OCI-LY3 (cell line): ENCODE data around the gene FRMPD2.

Experiments used
- CTCF ChIP-seq: fragments of 200-600, 300-600 bp; sonication (generic); IDR thresholded peaks from 2 replicates; pipeline ENCODE4 v1.5.1; 2014; ENCODE audit warnings: antibody characterized with exemption, low read length, low read depth
- EZH2phosphoT487 ChIP-seq: fragments of 200-600 bp; shearing (Covaris generic); IDR thresholded peaks from 2 replicates; pipeline ENCODE4 v1.6.1; 2018; ENCODE audit warnings: antibody characterized with exemption, mixed run types, low read depth

GRCh38 chr10:48214716-48215485, 59.6 kb downstream of the FRMPD2 start:
- TF ChIP-seq CTCF, result no peak
- no peak for TF ChIP-seq EZH2phosphoT487
